Measurements from ENCODE around the gene FAM216B. TPM values are rescaled to one million over a fixed set of nuclear protein-coding genes. Genes with fewer than 3 reads are reported as not detected.

The FAM216B gene
- total RNA-seq, 4 donors from 2014 or later: 0.83 TPM; not detected in 3

GRCh38 chr13:42753697-42754096 lies 27.7 kb upstream of the FAM216B start:
- Histone ChIP-seq H3K4me1 (peaks cover 0 to 5% (median 0%) of the 10 kb centered on the region in 4 donors), H3K4me3 (no peak overlapping the region), H3K9me3 (no peaks in the 10 kb centered on the region), H3K27ac (peak overlapping the region in 1 of 4 donors; percentile 37), H3K36me3 (no peaks in the 10 kb centered on the region), H3K27me3 (no peaks in the 10 kb centered on the region)
- TF ChIP-seq CTCF (IDR thresholded peaks at IDR 0.05): no peak
- no peak for DNase-seq

DNA sequence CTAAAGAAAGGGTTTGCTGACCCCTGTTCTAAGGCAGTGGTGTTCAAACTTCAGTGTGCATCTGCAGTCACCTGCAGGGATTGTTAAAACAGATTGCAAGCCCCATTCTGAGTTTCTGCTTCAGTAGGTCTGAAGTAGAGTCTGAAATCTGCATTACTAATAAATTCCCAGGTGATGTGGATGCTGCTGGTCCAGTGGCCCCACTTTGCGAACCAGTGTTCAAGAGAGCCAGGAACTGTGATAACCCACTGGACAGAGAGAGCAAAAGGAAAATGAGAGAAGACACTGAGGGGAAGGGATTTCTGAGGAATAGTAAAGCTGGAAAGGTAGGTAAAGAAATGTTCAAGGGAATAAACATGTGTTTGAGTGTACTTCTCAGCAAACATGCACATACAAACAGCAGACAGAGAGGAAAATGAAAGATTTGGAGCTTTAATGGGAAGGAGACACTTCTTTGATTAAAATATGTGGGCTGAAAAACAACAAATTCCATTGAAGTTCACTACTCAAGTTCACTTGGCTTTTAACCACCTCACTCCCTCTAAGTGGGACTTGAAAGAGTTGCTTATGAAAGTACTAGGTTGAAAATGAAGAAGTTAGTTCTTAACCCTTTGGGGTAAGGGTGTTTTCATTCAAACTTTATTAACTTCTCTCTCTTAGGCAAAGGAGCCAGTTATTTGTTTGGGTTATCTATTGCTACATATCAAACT lies 26.4 kb upstream of the FAM216B start:
- no peak for DNase-seq
- Histone ChIP-seq H3K4me1 (peaks cover 0 to 5% (median 0%) of the 10 kb centered on the region in 4 donors), H3K4me3 (no peak overlapping the region), H3K27me3 (no peaks in the 10 kb centered on the region), H3K27ac (no peak overlapping the region), H3K36me3 (no peaks in the 10 kb centered on the region), H3K9me3 (no peaks in the 10 kb centered on the region)
- TF ChIP-seq CTCF (IDR thresholded peaks at IDR 0.05) (no peak), POLR2A (IDR thresholded peaks at IDR 0.05) (no peak)

DNA sequence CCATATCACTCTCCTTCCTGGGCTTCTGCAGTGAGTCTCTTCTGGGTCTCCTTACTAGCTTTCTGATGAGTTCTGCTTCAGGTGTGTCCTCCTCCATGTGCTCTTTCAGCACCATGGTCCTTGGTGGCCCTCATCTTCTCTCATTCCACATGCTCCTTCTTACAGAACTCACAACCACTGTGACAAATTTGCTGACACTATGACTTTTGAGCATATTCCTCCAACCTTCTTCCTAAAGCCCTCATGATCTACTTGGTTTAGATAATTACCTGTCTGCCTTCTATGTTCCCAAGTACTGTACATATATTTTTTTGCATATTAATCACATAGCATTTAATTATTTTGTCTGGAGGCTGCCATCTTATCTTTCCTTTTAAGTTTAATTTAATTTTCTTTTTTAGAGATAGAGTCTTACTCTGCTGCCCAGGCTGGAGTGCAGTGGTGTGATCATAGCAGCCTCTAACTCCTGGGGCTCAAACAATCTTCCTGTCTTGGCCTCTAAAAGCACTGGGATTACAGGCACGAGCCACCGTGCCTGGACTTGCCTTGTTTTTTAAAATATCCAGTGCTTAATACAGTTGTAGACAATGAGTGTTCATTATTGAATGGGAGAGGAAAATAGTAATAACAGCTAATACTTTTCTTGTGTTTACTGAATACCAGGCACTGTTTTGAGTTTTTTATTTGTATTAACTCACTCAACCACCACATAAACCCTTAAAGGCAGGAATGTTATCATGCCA lies 23.5 kb upstream of the FAM216B start:
- Histone ChIP-seq H3K4me3 (no peak overlapping the region), H3K27me3 (no peaks in the 10 kb centered on the region), H3K4me1 (peaks cover 0 to 5% (median 0%) of the 10 kb centered on the region in 4 donors), H3K27ac (no peak overlapping the region), H3K9me3 (no peaks in the 10 kb centered on the region), H3K36me3 (no peaks in the 10 kb centered on the region)
- TF ChIP-seq POLR2A (IDR thresholded peaks at IDR 0.05) (no peak), CTCF (IDR thresholded peaks at IDR 0.05) (no peak)
- DNase-seq: no peak

GRCh38 chr13:42758515-42758914 lies 22.9 kb upstream of the FAM216B start:
- H3K9me3 ChIP-seq: no peaks in the 10 kb centered on the region
- no peak overlapping the region for H3K27ac ChIP-seq
- TF ChIP-seq CTCF (IDR thresholded peaks at IDR 0.05) (no peak), POLR2A (IDR thresholded peaks at IDR 0.05) (no peak)
- H3K4me3 ChIP-seq: no peak overlapping the region
- peaks cover 0 to 5% (median 0%) of the 10 kb centered on the region in 4 donors for H3K4me1 ChIP-seq
- no peaks in the 10 kb centered on the region for H3K36me3 ChIP-seq
- H3K27me3 ChIP-seq: no peaks in the 10 kb centered on the region
- no peak for DNase-seq

DNA sequence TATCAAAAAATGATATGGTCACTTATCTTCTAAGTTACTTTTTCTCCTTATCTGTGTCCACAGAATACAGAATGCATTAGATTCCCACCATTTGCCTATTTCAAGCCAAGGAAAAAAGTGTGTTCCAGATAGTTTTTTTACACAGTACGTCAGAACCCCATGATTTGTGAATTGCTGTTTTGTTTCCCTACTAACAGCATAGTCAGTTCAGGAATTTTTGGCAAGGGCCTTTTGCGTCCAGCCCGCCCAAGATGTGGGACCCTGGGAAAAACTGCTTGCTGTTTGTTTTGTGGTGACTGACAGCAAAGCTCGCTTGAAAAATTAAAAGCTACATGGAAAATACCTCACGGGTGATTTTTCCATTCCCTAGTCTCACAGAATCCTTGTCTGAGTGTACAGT lies 20.4 kb upstream of the FAM216B start:
- no peaks in the 10 kb centered on the region for H3K4me1 ChIP-seq
- H3K9me3 ChIP-seq: no peaks in the 10 kb centered on the region
- no peak for TF ChIP-seq CTCF (IDR thresholded peaks at IDR 0.05)
- TF ChIP-seq POLR2A (IDR thresholded peaks at IDR 0.05): no peak
- H3K27me3 ChIP-seq: no peaks in the 10 kb centered on the region
- DNase-seq: no peak
- H3K36me3 ChIP-seq: no peaks in the 10 kb centered on the region
- H3K4me3 ChIP-seq: no peak overlapping the region
- peak overlapping the region in 1 of 4 donors; percentile 50 for H3K27ac ChIP-seq

All from Peyer's patch (tissue), 4 donors.